GM13976 (cell line): ENCODE measurements around the gene RIPK3.
"Not testable (repeated sequence)": the region's sequence is repeated elsewhere in the genome, so short reads cannot be mapped to it uniquely, and the experiment has no call there.

ENCODE experiments used
- DNase-seq: peaks from one replicate; pipeline ENCODE4 v3.0.0; 2012; ENCODE audit warnings: low spot score
- CTCF ChIP-seq: IDR thresholded peaks from 2 replicates; pipeline ENCODE4 v1.5.1; 2012; ENCODE audit warnings: borderline replicate concordance, mild to moderate bottlenecking; ENCODE audit not compliant: insufficient read depth; ENCODE audit errors: extremely low read depth, missing control alignments, control extremely low read depth
- in situ Hi-C: fragments of 300-500 bp; cut with MboI; formaldehyde crosslinking; loops from one replicate; pipeline ENCODE4 v1.12.0; 2022; ENCODE audit warnings: low sequenced_read_pairs, mixed read lengths, inconsistent platforms; ENCODE audit not compliant: unreplicated experiment

Gene RIPK3

GRCh38 chr14:24361326-24361725 lies 21.5 kb upstream of the RIPK3 start:
- in situ Hi-C loops: loop anchor here (10.0 kb wide), 1 partner anchor 73 kb away; no protein-coding TSS in a partner anchor
- DNase-seq: no peak
- TF ChIP-seq CTCF: no peak

GRCh38 chr14:24360281-24360680 lies 20.5 kb upstream of the RIPK3 start:
- DNase-seq: no peak
- in situ Hi-C loops: loop anchor here (10.0 kb wide), 1 partner anchor 75 kb away; no protein-coding TSS in a partner anchor
- TF ChIP-seq CTCF: no peak

- no peak for TF ChIP-seq CTCF
- in situ Hi-C loops: no loop called here
- no peak for DNase-seq
Measured at GRCh38 chr14:24356208-24356607, 16.4 kb upstream of the RIPK3 start.

- TF ChIP-seq CTCF: no peak
- no peak for DNase-seq
- in situ Hi-C loops: no loop called here
Measured at GRCh38 chr14:24355009-24355408, 15.2 kb upstream of the RIPK3 start.

GRCh38 chr14:24354482-24354825 lies 14.7 kb upstream of the RIPK3 start:
- in situ Hi-C loops, DNase-seq: not testable (repeated sequence)

GRCh38 chr14:24353559-24354481 lies 14.0 kb upstream of the RIPK3 start:
- TF ChIP-seq CTCF: no peak
- no peak for DNase-seq
- in situ Hi-C loops: no loop called here

GRCh38 chr14:24351517-24351916 lies 11.7 kb upstream of the RIPK3 start:
- TF ChIP-seq CTCF: no peak
- no peak for DNase-seq
- in situ Hi-C loops: no loop called here
